Posterior cingulate gyrus (tissue), 11 donors: Measurements from ENCODE around the gene ANKRD42.

Experiments used
- DNase-seq, 10 donors: peaks; one replicate each; pipeline versions ENCODE4 v3.0.0 to v3.0.0-alpha.2; 2020 to 2021; ENCODE audit warnings: mixed read lengths in 3 of 10
- intact Hi-C: fragments of 100-400 bp; cut with DNase I; formaldehyde crosslinking; loops from one replicate; pipeline ENCODE4 v1.15.1; 2023

Gene ANKRD42

DNA sequence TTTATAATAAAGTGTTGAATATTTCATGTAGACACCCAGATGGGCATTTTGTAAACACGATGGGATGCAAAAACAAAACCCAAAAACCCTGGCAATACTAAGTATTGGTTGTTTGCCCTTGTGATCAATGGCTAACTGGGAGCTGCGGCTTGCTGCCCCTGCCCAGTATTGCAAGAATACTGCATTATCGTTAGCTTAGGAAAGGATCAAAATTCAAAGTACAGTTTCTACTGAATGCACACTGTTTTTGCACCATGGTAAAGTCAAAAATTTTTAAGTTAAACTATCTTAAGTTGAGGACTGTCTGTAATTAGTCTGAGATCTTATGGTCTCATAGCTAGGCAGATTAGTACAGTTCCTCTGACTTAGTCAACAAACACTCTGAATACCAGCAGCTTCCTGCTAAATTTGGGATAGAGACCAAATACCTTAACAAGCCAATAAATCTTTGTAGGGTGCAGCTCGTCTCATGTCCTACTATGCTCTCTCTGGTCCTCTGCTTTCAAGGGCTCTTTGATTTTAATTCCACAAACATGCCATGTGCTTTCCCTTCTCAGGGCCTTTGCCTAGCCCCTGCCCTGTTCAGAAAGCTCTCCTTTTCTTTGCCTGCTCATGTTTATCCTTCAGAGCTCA lies 88.7 kb downstream of the ANKRD42 start:
- intact Hi-C loops: loop anchor here (10.0 kb wide), 1 partner anchor 377 kb away; the partner anchor contains the start of genes DDIAS and PRCP
- no peak for DNase-seq

GRCh38 chr11:83284501-83285150 lies 91.1 kb downstream of the ANKRD42 start:
- no peak for DNase-seq
- intact Hi-C loops: loop anchor here (10.0 kb wide), 1 partner anchor 380 kb away; the partner anchor contains the start of genes DDIAS and PRCP

- intact Hi-C loops: loop anchor here (10.0 kb wide), 1 partner anchor 380 kb away; the partner anchor contains the start of genes DDIAS and PRCP
Observed at GRCh38 chr11:83285151-83285770, 91.7 kb downstream of the ANKRD42 start.

GRCh38 chr11:83285771-83286528 lies 92.4 kb downstream of the ANKRD42 start, which contains the start of gene CCDC90B:
Gene CCDC90B (minus strand): TSS chr11:83286367. CDS start chr11:83285972, 395 bp downstream.
- intact Hi-C loops: loop anchor here (2.0 to 10.0 kb wide), 2 partner anchors 93 to 381 kb away; partner anchors contain the start of genes ANKRD42, DDIAS and PRCP
- peak; percentile 95 to 99 (median 98) for DNase-seq

More at GRCh38 chr11:83285151-83285770, 91.7 kb downstream of the ANKRD42 start:
- DNase-seq: no peak

DNA sequence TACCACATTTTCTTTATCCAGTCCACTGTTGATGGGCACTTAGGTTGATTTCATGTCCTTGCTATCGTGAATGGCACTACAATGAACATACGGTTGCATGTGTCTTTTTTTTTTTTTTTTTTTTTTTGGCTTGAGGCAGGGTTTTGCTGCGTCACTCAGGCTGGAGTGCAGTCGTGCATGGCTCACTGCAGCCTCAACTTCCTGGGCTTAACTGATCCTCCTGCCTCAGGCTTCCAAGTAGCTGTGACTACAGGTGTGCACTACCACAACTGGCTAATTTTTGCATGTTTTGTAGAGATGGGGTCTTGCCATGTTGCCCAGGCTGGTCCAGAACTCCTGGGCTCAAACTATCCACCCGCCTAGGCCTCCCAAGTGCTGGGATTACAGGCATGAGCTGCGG lies 94.1 kb downstream of the ANKRD42 start:
- no peak for DNase-seq
- intact Hi-C loops: loop anchor here (2.0 to 10.0 kb wide), 2 partner anchors 95 to 383 kb away; partner anchors contain the start of genes ANKRD42, DDIAS and PRCP

DNA sequence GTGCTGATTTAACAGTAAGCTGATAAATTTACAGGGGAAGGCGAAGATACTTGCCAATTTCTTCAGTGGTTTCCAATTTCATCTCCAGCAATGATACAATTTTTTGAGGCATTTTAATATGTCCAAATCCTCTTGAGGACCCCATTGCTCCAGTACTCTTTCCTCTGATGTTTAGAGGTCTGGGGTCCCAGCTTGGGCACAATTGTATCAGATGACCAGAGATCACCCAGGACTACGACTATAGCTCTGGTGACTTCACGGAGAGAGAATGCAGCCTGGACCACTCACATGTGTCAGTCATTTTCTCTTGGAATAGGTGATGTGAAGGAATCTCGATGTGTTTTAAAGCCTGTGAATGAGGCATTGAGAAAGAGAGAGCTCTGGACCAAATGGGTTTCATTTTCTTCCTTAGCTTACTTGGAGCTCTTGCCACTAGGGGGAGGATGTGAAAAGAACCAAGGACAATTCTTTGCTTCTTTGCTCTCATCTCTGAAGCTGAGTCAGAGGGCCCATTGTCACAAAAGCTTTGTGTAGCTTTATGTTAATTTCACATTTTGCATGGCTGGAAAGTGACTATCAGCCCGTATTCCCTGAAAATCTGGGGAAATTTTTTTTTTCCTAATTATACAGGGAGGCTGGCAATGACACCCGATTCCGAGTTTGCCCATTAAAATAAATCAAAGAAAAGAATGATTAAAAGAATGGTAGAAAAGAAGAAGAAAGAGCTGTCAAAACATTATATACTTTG lies 99.4 kb downstream of the ANKRD42 start:
- intact Hi-C loops: loop anchor here (1.0 to 5.0 kb wide), 2 partner anchors 379 to 523 kb away; no protein-coding TSS in a partner anchor
- peak in 2 of 10 donors; percentile 8 to 44 for DNase-seq

GRCh38 chr11:83293457-83293774 lies 99.9 kb downstream of the ANKRD42 start:
- intact Hi-C loops: loop anchor here (1.0 to 5.0 kb wide), 2 partner anchors 379 to 523 kb away; no protein-coding TSS in a partner anchor
- DNase-seq: no peak

DNA sequence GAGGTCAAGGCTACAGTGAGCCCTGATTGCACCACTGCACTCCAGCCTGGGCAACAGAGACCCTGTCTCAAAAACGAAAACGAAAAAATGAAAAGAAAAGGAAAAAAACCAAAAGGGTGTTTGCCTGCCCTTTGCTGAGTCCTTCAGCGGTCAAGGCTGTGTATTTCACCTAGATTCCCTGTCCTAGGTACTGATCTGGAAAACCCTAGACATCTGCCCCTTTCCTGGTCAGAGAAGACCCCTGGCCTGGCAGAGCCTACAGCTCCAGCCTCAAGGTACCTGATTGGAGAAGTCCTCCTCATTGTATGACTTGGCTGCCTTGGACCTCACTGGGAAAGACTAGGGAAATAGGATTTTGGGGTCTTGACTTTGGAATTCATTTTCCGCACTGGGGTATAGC lies 100.7 kb downstream of the ANKRD42 start:
- no peak for DNase-seq
- intact Hi-C loops: loop anchor here (5.0 kb wide), 1 partner anchor 378 kb away; no protein-coding TSS in a partner anchor
